ENCODE results near the gene EIF2S3B.

EIF2S3B gene

GRCh38 chr12:10554756-10555481, 49.2 kb downstream of the EIF2S3B start:
- DNase-seq = no peak

- DNase-seq = no peak
These were observed 51.6 kb downstream of the EIF2S3B start for GRCh38 chr12:10557329-10557728.

- DNase-seq = no peak
These were observed 52.1 kb downstream of the EIF2S3B start for GRCh38 chr12:10557766-10558165.
